ENCODE measurements around the gene DOCK1.

Gene DOCK1

GRCh38 chr10:127374074-127374680, 468.9 kb downstream of the DOCK1 start:
- TF ChIP-seq CTCF (IDR thresholded peaks at IDR 0.05; ENCODE audit: insufficient read depth, low read depth, low read length, missing control alignments) = no peak
- no peak for DNase-seq (ENCODE audit: low read depth)
- H3K4me3 ChIP-seq (ENCODE audit: low read length) = no peak overlapping the region

- no peak for TF ChIP-seq CTCF (IDR thresholded peaks at IDR 0.05; ENCODE audit: insufficient read depth, low read depth, low read length, missing control alignments)
- no peak for DNase-seq (ENCODE audit: low read depth)
- no peak overlapping the region for H3K4me3 ChIP-seq (ENCODE audit: low read length)
These were observed 469.7 kb downstream of the DOCK1 start for GRCh38 chr10:127374901-127375300.

DNA sequence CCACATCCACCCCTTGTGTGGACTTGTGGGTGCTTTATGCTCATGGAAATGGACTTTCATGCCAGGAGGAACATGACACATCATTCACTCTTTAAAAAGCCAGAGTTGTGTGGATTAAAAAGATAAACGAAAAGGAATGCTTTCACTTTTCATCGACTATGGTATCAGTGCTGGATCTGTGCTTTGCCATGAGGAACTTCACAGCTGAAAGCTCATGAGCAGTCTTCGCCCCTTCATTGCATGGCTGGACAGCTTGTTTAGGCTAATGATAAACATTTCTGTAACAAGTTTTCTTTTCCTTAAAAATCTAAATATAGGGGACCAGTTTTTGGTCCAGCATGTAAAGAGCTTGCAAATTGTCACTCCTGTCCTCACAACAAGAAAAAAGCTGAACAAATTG, 470.2 kb downstream of the DOCK1 start:
- DNase-seq (ENCODE audit: low read depth) = no peak
- no peak for TF ChIP-seq CTCF (IDR thresholded peaks at IDR 0.05; ENCODE audit: insufficient read depth, low read depth, low read length, missing control alignments)
- no peak overlapping the region for H3K4me3 ChIP-seq (ENCODE audit: low read length)

DNA sequence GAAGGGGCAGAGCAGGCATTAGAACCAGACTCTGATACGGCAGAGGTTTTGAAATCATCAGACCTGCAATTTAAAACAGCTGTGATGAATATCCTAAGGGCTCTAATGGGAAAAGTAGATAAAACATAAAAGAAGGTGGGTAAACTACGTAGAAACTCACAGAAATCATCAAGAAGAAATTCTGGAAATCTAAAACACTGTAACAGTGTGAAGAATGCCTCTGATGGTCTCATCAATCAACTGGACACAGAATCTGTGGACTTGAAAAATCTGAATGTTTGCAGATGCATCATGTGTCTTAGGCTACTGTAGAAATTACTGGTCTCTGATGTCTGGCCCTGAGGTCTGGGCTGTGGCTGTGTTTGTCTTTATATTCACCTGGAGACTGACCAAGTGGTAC, 470.8 kb downstream of the DOCK1 start:
- TF ChIP-seq CTCF (IDR thresholded peaks at IDR 0.05; ENCODE audit: insufficient read depth, low read depth, low read length, missing control alignments) = no peak
- H3K4me3 ChIP-seq (ENCODE audit: low read length) = no peak overlapping the region
- no peak for DNase-seq (ENCODE audit: low read depth)

DNA sequence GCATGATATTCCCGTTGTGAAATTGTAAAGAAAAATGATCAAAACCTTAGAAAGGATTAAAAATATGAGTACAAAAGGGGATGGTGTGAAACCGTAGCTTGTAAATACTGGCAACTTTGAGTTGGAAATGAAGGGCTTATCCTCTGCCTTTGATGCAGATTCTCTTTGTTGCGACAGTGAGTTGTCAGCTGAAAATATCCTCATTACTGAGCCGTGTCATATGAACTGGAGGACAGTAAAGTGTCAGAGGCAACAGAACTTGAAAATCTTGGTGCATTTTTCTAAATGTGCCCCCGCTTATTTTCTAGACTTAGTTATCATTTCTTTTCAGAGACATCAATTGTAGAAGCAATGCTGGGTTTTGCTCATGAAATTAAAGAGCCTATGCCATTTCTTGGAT, 473.4 kb downstream of the DOCK1 start:
- DNase-seq (ENCODE audit: low read depth) = no peak
- no peak for TF ChIP-seq CTCF (IDR thresholded peaks at IDR 0.05; ENCODE audit: insufficient read depth, low read depth, low read length, missing control alignments)
- H3K4me3 ChIP-seq (ENCODE audit: low read length) = no peak overlapping the region

GRCh38 chr10:127384532-127384931, 479.3 kb downstream of the DOCK1 start:
- no peak for TF ChIP-seq CTCF (IDR thresholded peaks at IDR 0.05; ENCODE audit: insufficient read depth, low read depth, low read length, missing control alignments)
- no peak overlapping the region for H3K4me3 ChIP-seq (ENCODE audit: low read length)
- no peak for DNase-seq (ENCODE audit: low read depth)

- DNase-seq (ENCODE audit: low read depth) = no peak
- H3K4me3 ChIP-seq (ENCODE audit: low read length) = no peak overlapping the region
- TF ChIP-seq CTCF (IDR thresholded peaks at IDR 0.05; ENCODE audit: insufficient read depth, low read depth, low read length, missing control alignments) = no peak
These were observed 479.8 kb downstream of the DOCK1 start for GRCh38 chr10:127385066-127385465.

Data from epithelial cell of esophagus (primary cell).